Measurements from ENCODE around the gene COL10A1. TPM values are rescaled to one million over a fixed set of nuclear protein-coding genes. Genes with fewer than 3 reads are reported as not detected.

The COL10A1 gene
- polyA plus RNA-seq, 2 of the 4 experiments (the other 2 are of a cell fraction) = not detected

GRCh38 chr6:116168148-116168547 lies 42.2 kb upstream of the COL10A1 start (continued):
- TF ChIP-seq EHMT2 (IDR thresholded peaks at IDR 0.05; ENCODE audit: low read depth) (no peak), MAZ (IDR thresholded peaks at IDR 0.05; ENCODE audit: borderline replicate concordance, low read depth, low read length) (no peak)

GRCh38 chr6:116166369-116166768 lies 40.4 kb upstream of the COL10A1 start:
- Histone ChIP-seq H3K4me1 (no peaks in the 10 kb centered on the region), H3K4me2 (no peak overlapping the region), H3K4me3 (no peak overlapping the region), H3K9me3 (no peaks in the 10 kb centered on the region), H3K27ac (no peak overlapping the region)
- CTCF ChIA-PET = no interaction called here
- POLR2A ChIA-PET = no interaction called here
- 96% methylated on average over 1 of the region's 1 CpG for WGBS (ENCODE audit: missing lambda C conversion rate)
- TF ChIP-seq HDAC2 (IDR thresholded peaks at IDR 0.05) = no peak
- no peak for TF ChIP-seq HEYL (CRISPR knock-in tag; IDR thresholded peaks at IDR 0.05)
- no peak for TF ChIP-seq CBX2 (IDR thresholded peaks at IDR 0.05; ENCODE audit: borderline replicate concordance, low read depth)
- no peak for TF ChIP-seq HOXB13 (CRISPR knock-in tag; IDR thresholded peaks at IDR 0.05; ENCODE audit: low read depth)
- TF ChIP-seq ZC3H11A (IDR thresholded peaks at IDR 0.05) = no peak
- no peak for TF ChIP-seq GATA3 (IDR thresholded peaks at IDR 0.05; ENCODE audit: borderline replicate concordance)
- no peak for TF ChIP-seq CTCF (IDR thresholded peaks at IDR 0.05)
- TF ChIP-seq ZFP36 (IDR thresholded peaks at IDR 0.05; ENCODE audit: borderline replicate concordance, partially characterized antibody) = no peak
- no peak for TF ChIP-seq MAX (IDR thresholded peaks at IDR 0.05)
- TF ChIP-seq CBX8 (IDR thresholded peaks at IDR 0.05) = no peak
- TF ChIP-seq ZSCAN20 (CRISPR knock-in tag; IDR thresholded peaks at IDR 0.05) = no peak
- no peak for TF ChIP-seq RFX5 (IDR thresholded peaks at IDR 0.05)
- no peak for TF ChIP-seq RCOR1 (IDR thresholded peaks at IDR 0.05; ENCODE audit: low read depth, low read length)
- FAIRE-seq (no peak), ATAC-seq (no peak), DNase-seq (ENCODE audit: low read depth in 1 of 2, low spot score in 1 of 2) (no peak)

GRCh38 chr6:116165596-116165995 lies 39.7 kb upstream of the COL10A1 start:
- H3K4me1 ChIP-seq = no peaks in the 10 kb centered on the region
- ATAC-seq (no peak), FAIRE-seq (no peak), DNase-seq (ENCODE audit: low read depth in 1 of 2, low spot score in 1 of 2) (no peak)
- no peak overlapping the region for H3K4me2 ChIP-seq
- ChIA-PET CTCF (no interaction called here), POLR2A (no interaction called here)
- no peak overlapping the region for H3K4me3 ChIP-seq
- H3K9me3 ChIP-seq = no peaks in the 10 kb centered on the region
- WGBS (ENCODE audit: missing lambda C conversion rate) = no CpG with 5 or more reads among the region's 1 CpG
- TF ChIP-seq FOXS1 (CRISPR knock-in tag; IDR thresholded peaks at IDR 0.05) = no peak
- TF ChIP-seq ESRRA (IDR thresholded peaks at IDR 0.05; ENCODE audit: borderline replicate concordance, low read length) = no peak
- TF ChIP-seq EHMT2 (IDR thresholded peaks at IDR 0.05; ENCODE audit: low read depth) = no peak
- no peak for TF ChIP-seq GATA3 (IDR thresholded peaks at IDR 0.05; ENCODE audit: borderline replicate concordance)
- TF ChIP-seq RFX5 (IDR thresholded peaks at IDR 0.05) = no peak
- TF ChIP-seq KDM1A (IDR thresholded peaks at IDR 0.05; ENCODE audit: low read depth) = no peak
- TF ChIP-seq CBX2 (IDR thresholded peaks at IDR 0.05; ENCODE audit: borderline replicate concordance, low read depth) = no peak
- no peak overlapping the region for H3K27ac ChIP-seq

GRCh38 chr6:116159782-116160524 lies 34.0 kb upstream of the COL10A1 start:
- ATAC-seq (no peak), DNase-seq (ENCODE audit: low read depth in 1 of 2, low spot score in 1 of 2) (no peak), FAIRE-seq (no peak)
- peaks cover 11% of the 10 kb centered on the region; the same call in 2 of the 3 replicates for H3K4me1 ChIP-seq
- POLR2A ChIA-PET = no interaction called here
- WGBS (ENCODE audit: missing lambda C conversion rate) = 93% methylated on average over 3 of the region's 3 CpGs
- H3K4me3 ChIP-seq = no peak overlapping the region
- no peak overlapping the region for H3K4me2 ChIP-seq
- CTCF ChIA-PET = no interaction called here
- no peak overlapping the region for H3K27ac ChIP-seq
- H3K9me3 ChIP-seq = no peaks in the 10 kb centered on the region
- TF ChIP-seq TFCP2L1 (CRISPR knock-in tag; IDR thresholded peaks at IDR 0.05) (no peak), ATOH8 (CRISPR knock-in tag; IDR thresholded peaks at IDR 0.05; ENCODE audit: low read depth) (no peak), MAX (IDR thresholded peaks at IDR 0.05) (no peak), RARB (CRISPR knock-in tag; IDR thresholded peaks at IDR 0.05) (no peak), MYC (IDR thresholded peaks at IDR 0.05; ENCODE audit: borderline replicate concordance, low read length) (no peak), ESRRA (IDR thresholded peaks at IDR 0.05; ENCODE audit: borderline replicate concordance, low read length) (no peak), CEBPB (IDR thresholded peaks at IDR 0.05) (no peak), SMC3 (IDR thresholded peaks at IDR 0.05) (no peak), GATA3 (IDR thresholded peaks at IDR 0.05; ENCODE audit: borderline replicate concordance) (no peak), CHD4 (IDR thresholded peaks at IDR 0.05; ENCODE audit: borderline replicate concordance) (no peak), EHMT2 (IDR thresholded peaks at IDR 0.05; ENCODE audit: low read depth) (no peak), PBX3 (IDR thresholded peaks at IDR 0.05) (no peak), CBX2 (IDR thresholded peaks at IDR 0.05; ENCODE audit: borderline replicate concordance, low read depth) (no peak), TP53 (CRISPR knock-in tag; IDR thresholded peaks at IDR 0.05) (no peak), SREBF2 (IDR thresholded peaks at IDR 0.05) (no peak), KDM5A (IDR thresholded peaks at IDR 0.05) (no peak)

All from A549 (cell line).